ENCODE data around the gene PIK3CG.

GRCh38 chr7:106874076-106874475 is 9.0 kb downstream of the PIK3CG start:
- TF ChIP-seq POLR2A (IDR thresholded peaks at IDR 0.05): no peak
- TF ChIP-seq CTCF (IDR thresholded peaks at IDR 0.05): no peak

Measured in stomach (tissue), 4 donors.